ENCODE results near the gene CPPED1.

The CPPED1 gene

GRCh38 chr16:12740986-12741610 lies 62.6 kb downstream of the CPPED1 start:
- in situ Hi-C loops (cut with HindIII; ENCODE audit: low sequenced_read_pairs): no loop called here

- in situ Hi-C loops (cut with HindIII; ENCODE audit: low sequenced_read_pairs): no loop called here
Measured at GRCh38 chr16:12739738-12740137, 63.9 kb downstream of the CPPED1 start.

- in situ Hi-C loops (cut with HindIII; ENCODE audit: low sequenced_read_pairs): no loop called here
Measured at GRCh38 chr16:12737563-12737962, 66.1 kb downstream of the CPPED1 start.

DNA sequence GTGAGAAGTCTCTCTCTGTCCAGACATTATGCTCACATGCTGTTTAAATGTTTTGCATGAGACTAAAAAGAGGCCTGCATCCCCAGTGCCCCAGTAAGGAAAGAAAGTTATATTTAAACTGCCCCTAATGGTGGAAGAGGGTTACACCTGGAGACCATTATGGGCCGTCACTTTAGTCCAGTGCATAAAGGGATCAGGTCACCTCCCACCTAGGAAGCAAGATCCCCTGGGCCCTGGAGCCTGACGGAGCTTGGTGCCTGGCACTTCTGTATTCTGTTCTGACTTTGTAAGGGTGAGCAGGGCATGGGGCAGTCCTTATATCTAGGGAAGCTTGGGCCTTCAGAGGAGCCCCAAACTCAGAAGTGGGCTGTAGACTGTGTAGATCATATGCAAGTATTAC lies 67.9 kb downstream of the CPPED1 start:
- in situ Hi-C loops (cut with HindIII; ENCODE audit: low sequenced_read_pairs): no loop called here

GRCh38 chr16:12732600-12732999 lies 71.1 kb downstream of the CPPED1 start:
- in situ Hi-C loops (cut with HindIII; ENCODE audit: low sequenced_read_pairs): no loop called here

GRCh38 chr16:12729448-12729847 lies 74.2 kb downstream of the CPPED1 start:
- in situ Hi-C loops (cut with HindIII; ENCODE audit: low sequenced_read_pairs): no loop called here

- in situ Hi-C loops (cut with HindIII; ENCODE audit: low sequenced_read_pairs): no loop called here
Measured at GRCh38 chr16:12728469-12728868, 75.2 kb downstream of the CPPED1 start.

GRCh38 chr16:12724226-12724625 lies 79.5 kb downstream of the CPPED1 start:
- in situ Hi-C loops (cut with HindIII; ENCODE audit: low sequenced_read_pairs): no loop called here

- in situ Hi-C loops (cut with HindIII; ENCODE audit: low sequenced_read_pairs): no loop called here
Measured at GRCh38 chr16:12723681-12724080, 80.0 kb downstream of the CPPED1 start.

DNA sequence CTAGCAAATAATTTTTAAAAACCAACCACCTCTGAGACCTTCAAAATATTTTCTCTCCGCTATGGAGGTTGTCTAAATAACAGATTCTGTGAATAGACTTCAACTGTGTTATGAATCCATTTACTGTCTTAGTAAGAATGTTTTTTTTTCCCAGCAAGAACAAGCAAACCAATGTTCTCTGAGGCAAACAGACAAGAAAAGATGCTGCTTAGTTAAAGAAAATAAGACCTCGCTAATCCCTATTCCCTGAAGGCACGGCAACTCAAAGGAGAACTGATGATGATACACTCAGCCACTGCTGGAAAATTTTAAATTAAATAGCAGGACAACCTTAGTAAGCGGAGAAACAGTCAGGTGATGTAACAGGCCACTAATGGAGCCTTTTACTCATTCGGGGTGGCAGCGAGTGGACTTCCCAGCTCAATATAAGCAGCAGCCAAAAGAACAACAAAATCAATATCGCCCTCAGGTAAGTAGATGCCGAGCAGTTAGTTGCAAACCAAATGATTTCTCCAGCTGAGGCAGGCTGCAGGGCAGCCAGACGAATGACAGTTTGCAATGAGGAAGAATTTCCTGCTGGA lies 81.8 kb downstream of the CPPED1 start:
- in situ Hi-C loops (cut with HindIII; ENCODE audit: low sequenced_read_pairs): no loop called here

DNA sequence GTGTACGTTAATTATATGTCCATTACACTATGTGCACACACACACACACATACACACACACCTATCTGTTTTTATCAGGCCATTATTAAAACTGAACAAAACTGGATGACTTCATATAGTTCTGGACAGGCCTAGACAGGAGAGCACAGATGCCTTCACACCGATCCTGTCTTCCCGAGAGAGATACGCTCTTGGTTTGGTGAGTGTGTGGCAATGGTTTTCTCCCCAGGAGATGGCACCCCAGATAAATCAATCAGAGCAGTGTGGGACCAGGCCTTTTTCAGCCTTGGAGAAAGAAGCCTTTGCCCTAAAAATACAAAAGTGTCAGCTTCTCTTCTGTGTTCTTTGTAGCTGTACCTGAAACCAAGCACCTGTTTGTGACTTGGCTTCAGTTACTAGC lies 83.7 kb downstream of the CPPED1 start:
- in situ Hi-C loops (cut with HindIII; ENCODE audit: low sequenced_read_pairs): no loop called here

DNA sequence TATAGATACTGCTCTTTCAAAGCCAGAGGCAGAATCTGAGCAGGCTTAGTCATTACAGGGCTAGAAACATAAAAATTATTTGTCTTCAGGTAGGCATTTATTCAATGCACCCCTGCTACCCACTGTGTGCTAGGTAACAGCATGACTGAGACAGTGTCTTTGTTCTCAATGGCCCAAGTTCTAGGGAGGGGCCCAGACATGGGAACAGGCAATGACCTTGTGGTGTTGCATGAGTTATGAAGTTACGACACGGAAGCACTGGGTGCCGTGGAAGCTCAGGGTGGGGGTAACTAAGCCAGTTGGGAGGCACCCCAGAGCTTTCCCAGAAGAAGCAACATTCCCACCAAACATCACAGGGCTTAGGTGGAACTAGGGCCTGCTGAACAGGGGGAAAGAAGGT lies 87.0 kb downstream of the CPPED1 start:
- in situ Hi-C loops (cut with HindIII; ENCODE audit: low sequenced_read_pairs): no loop called here

GRCh38 chr16:12709807-12710206 lies 93.9 kb downstream of the CPPED1 start:
- in situ Hi-C loops (cut with HindIII; ENCODE audit: low sequenced_read_pairs): no loop called here

DNA sequence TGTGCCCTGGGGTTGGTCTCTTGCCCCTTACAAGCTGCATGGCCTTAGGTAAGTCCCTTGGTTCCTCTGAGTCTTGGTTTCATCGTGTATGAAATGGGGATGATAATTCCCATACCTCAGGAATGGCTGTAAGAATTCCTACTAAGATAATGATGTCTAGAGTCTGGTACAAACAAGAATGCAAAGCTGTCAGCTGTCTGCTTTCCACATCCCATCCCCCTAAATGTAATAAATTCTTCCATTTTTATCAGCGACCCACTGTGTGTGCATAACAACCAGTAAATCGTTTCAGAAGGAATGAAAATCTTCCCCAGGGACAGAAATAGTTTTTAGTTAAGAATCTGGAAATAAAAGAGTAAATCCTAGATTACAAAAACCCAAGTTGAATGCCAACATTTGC lies 95.4 kb downstream of the CPPED1 start:
- in situ Hi-C loops (cut with HindIII; ENCODE audit: low sequenced_read_pairs): no loop called here

DNA sequence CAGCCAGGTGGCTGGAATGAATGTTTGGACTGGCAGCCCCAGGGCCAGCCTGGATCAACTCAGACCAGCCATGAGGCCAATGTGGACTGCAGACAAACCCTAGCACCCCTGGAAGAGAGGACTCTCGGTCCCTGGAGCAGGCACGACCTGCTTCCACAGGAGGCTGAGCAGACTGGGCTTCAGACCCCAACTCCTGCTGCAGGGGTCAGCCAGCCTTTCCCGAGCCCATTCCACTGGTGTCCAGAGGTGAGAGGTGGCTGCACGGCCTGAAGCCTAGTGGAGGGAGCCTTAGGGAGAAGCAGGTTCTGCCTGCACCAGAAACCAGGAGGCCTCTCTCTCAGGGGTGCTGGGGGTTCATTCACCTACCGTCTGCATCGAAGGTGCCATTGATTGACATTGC lies 97.1 kb downstream of the CPPED1 start:
- in situ Hi-C loops (cut with HindIII; ENCODE audit: low sequenced_read_pairs): no loop called here

DNA sequence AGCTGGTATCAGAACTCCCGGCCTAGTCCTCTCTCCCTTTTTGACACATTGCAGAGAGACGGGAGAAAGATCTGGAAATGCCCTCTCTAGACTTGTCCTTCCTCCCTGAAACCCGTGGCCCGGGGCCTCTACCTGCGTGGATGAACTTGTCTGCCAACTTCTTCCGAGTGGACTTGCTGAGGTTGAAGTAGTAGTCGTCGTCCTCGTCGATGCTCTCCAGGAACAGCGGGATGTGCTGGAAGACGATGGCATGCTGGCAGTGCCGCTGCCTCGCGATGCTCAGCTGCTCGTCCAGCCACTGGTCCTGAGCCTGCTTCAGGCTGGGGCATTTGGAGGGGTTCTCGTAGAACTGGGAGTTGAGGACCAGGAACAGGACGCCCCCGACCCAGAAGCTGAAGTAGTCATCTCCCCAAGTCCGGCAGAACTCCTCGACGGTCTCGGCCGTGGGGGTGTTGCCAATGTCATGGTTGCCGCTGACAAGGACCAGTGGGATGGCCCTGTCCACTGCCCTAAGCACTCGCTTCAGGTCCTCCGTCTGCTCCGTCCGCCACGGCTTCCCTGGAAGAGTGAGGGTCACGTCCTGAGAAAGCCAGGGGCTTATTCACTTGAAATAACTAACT lies 99.1 kb downstream of the CPPED1 start:
- in situ Hi-C loops (cut with HindIII; ENCODE audit: low sequenced_read_pairs): no loop called here

DNA sequence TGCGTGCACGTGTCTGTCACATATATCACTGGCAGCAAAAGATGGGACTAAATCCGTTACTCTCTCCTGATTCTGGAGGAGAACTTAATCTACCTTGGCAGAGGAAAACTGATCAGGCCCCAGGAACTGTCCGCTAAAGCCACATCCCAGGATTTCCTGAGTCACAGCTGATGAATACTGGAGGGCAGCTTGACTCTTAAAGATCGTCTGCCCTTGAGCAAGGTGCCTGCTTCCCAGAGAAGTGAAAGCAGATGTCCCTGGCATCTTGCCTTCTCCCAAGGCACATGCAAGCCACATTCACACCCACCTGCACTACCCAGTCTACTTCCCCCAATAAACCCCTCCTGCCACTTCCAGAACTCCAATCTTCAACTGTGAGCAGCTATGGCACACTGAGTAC lies 99.8 kb downstream of the CPPED1 start:
- in situ Hi-C loops (cut with HindIII; ENCODE audit: low sequenced_read_pairs): no loop called here

- in situ Hi-C loops (cut with HindIII; ENCODE audit: low sequenced_read_pairs): no loop called here
Measured at GRCh38 chr16:12700161-12700560, 103.5 kb downstream of the CPPED1 start.

DNA sequence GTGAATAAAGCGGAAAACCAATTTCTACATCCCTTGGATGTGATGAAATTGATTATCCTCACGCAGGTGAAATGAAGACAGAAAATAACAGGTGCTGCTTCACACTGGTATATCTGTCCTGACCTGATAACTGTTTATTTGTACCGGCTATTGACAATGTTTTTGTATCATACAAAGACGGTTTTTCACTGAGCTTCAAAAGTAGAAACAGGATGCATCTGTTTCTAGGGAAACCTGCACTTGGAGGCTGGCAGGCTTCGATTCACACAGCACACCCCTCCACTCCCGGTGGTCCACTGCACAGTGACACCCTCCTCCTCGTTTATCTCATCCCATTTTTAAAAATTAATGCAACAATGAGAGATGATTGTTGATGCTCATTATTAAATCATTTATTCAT lies 104.5 kb downstream of the CPPED1 start:
- in situ Hi-C loops (cut with HindIII; ENCODE audit: low sequenced_read_pairs): no loop called here

DNA sequence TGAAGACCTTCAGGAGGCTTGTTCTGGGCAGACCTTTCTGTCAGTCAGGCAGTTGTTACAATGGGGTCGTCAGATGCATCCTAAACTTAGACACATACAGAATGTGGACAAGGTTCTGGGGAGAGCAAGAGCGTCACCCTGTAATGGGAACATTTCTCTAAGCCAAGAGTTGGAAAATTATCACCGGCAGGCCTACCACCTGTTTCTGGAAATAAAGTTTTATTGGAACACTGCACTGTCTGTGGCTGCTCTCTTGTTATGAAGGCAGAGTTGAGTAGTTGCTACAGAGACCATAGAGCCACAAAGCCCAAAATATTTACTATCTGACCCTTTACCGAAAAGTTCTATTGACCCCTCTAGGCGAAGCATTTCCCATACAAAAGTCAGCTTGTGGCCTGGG lies 106.2 kb downstream of the CPPED1 start:
- in situ Hi-C loops (cut with HindIII; ENCODE audit: low sequenced_read_pairs): no loop called here

DNA sequence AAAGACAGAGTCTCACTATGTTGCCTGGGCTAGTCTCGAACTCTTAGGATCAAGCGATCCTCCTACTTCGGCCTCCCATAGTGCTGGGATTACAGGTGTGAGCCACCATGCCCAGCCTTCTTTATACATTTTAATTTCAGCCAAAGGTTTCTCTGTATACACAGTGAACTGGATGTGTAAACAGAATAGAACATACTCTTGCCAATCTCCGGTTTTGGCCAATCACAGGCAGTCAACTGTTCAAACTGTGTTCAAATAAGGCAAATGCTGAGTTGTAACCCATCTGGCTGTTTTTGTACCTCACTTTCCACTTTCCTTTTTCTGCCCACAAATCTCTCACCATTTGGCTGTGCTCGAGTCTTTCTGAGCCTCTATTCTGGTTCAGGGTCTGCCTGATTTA lies 108.2 kb downstream of the CPPED1 start:
- in situ Hi-C loops (cut with HindIII; ENCODE audit: low sequenced_read_pairs): no loop called here

- in situ Hi-C loops (cut with HindIII; ENCODE audit: low sequenced_read_pairs): no loop called here
Measured at GRCh38 chr16:12690024-12690423, 113.7 kb downstream of the CPPED1 start.
